HG03280 (cell line): ENCODE measurements around the gene CRYAB.
"Not testable (repeated sequence)": the region's sequence is repeated elsewhere in the genome, so short reads cannot be mapped to it uniquely, and the experiment has no call there.

Experiments
- ATAC-seq: cut with Tn5 transposase; IDR thresholded peaks from one replicate; pipeline ENCODE4 v1.9.1; 2021; ENCODE audit warnings: mild to moderate bottlenecking, moderate library complexity; ENCODE audit not compliant: unreplicated experiment

The CRYAB gene

GRCh38 chr11:111910676-111911562, 651 bp downstream of the CRYAB start:
- ATAC-seq, result no peak

GRCh38 chr11:111909378-111909777, 2.2 kb downstream of the CRYAB start:
- ATAC-seq, result no peak

GRCh38 chr11:111908639-111909305, 2.8 kb downstream of the CRYAB start:
- no peak for ATAC-seq

- no peak for ATAC-seq
These were observed 4.9 kb downstream of the CRYAB start for GRCh38 chr11:111906680-111907079.

- no peak for ATAC-seq
These were observed 6.2 kb downstream of the CRYAB start for GRCh38 chr11:111905411-111905810.

GRCh38 chr11:111886844-111887243, 24.7 kb downstream of the CRYAB start:
- ATAC-seq, result no peak

- ATAC-seq, result no peak
These were observed 25.5 kb downstream of the CRYAB start for GRCh38 chr11:111886032-111886431.

- not testable (repeated sequence) for ATAC-seq
These were observed 26.5 kb downstream of the CRYAB start for GRCh38 chr11:111885053-111885452.

- no peak for ATAC-seq
These were observed 29.4 kb downstream of the CRYAB start for GRCh38 chr11:111882202-111882601.

- ATAC-seq, result peak; percentile 5
These were observed 32.0 kb downstream of the CRYAB start for GRCh38 chr11:111879637-111879960.

GRCh38 chr11:111878849-111879636, 32.5 kb downstream of the CRYAB start, which contains the start of the genes CFAP68 and FDXACB1:
CFAP68 (plus strand) TSS chr11:111879541; CDS start chr11:111879561, 20 bp downstream.
FDXACB1 (minus strand) TSS chr11:111879165; CDS start chr11:111879132, 33 bp downstream.
- peak; percentile 94 for ATAC-seq

GRCh38 chr11:111878385-111878848, 33.2 kb downstream of the CRYAB start:
- ATAC-seq, result peak; percentile 10

- ATAC-seq, result no peak
These were observed 39.8 kb downstream of the CRYAB start for GRCh38 chr11:111871693-111872161.

GRCh38 chr11:111870886-111871692, 40.5 kb downstream of the CRYAB start, which contains the start of gene ALG9:
ALG9 (minus strand) TSS chr11:111871581; CDS start chr11:111871482, 99 bp downstream.
- peak; percentile 89 for ATAC-seq

GRCh38 chr11:111870522-111870885, 41.1 kb downstream of the CRYAB start:
- peak; percentile 5 for ATAC-seq

- ATAC-seq, result no peak
These were observed 41.5 kb downstream of the CRYAB start for GRCh38 chr11:111870113-111870512.

GRCh38 chr11:111860257-111860656, 51.3 kb downstream of the CRYAB start:
- ATAC-seq, result no peak
